HFFc6 (cell line): ENCODE results near the gene IQCE. TPM values are rescaled to one million over a fixed set of nuclear protein-coding genes. Genes with fewer than 3 reads are reported as not detected.

Source experiments
- DNase-seq: peaks from one replicate; pipeline ENCODE4 v3.0.0-alpha.2; 2018
- H3K27ac Mint-ChIP-seq: 2 replicates; pipeline ENCODE4 v1.8.0; 2020; ENCODE audit warnings: mild to moderate bottlenecking, mixed read lengths
- H3K27me3 Mint-ChIP-seq: 2 replicates; pipeline ENCODE4 v1.8.0; 2021; ENCODE audit warnings: mild to moderate bottlenecking, moderate library complexity, mixed read lengths; ENCODE audit not compliant: insufficient read depth
- H3K36me3 Mint-ChIP-seq: 2 replicates; pipeline ENCODE4 v1.8.0; 2021; ENCODE audit warnings: low read depth, mixed read lengths
- H3K4me1 Mint-ChIP-seq: 2 replicates; pipeline ENCODE4 v1.8.0; 2020; ENCODE audit warnings: low read depth, mixed read lengths
- H3K4me3 Mint-ChIP-seq: 2 replicates; pipeline ENCODE4 v1.8.0; 2020; ENCODE audit warnings: mild to moderate bottlenecking, moderate library complexity, mixed read lengths
- H3K9me3 Mint-ChIP-seq: 2 replicates; pipeline ENCODE4 v1.8.0; 2020; ENCODE audit warnings: mild to moderate bottlenecking, mixed read lengths
- CTCF ChIP-seq: fragments of 200-600 bp; sonication (generic); IDR thresholded peaks from 2 replicates; pipeline ENCODE4 v1.5.0; 2021; ENCODE audit warnings: antibody characterized with exemption, mild to moderate bottlenecking
- total RNA-seq, 6 experiments: library from RNA; stranded (reverse); fragmentation: NEBNext Ultra II Directional; extraction: Animal tissue kit (Norgen Biotek cat#: 25700); gene quantifications; 2 replicates in 1 of 6; 3 replicates in 5 of 6; pipeline ENCODE4 v1.2.3, GENCODE V29; 2021

The IQCE gene
- total RNA-seq, 6 experiments from 2014 or later: 14.9 to 18.1 (median 17.0) TPM

- Mint-ChIP-seq H3K4me1 (peaks cover 41% of the 10 kb centered on the region), H3K27me3 (peaks cover 2% of the 10 kb centered on the region), H3K27ac (peak overlapping the region; percentile 81), H3K9me3 (no peaks in the 10 kb centered on the region), H3K4me3 (peak overlapping the region; percentile 91), H3K36me3 (no peaks in the 10 kb centered on the region; the same call in 1 of the 2 replicates)
- DNase-seq: peak; percentile 79
- TF ChIP-seq CTCF: no peak
Measured at GRCh38 chr7:2522780-2523433, 35.9 kb upstream of the IQCE start.

GRCh38 chr7:2523461-2523936, 35.3 kb upstream of the IQCE start:
- no peak for TF ChIP-seq CTCF
- Mint-ChIP-seq H3K4me1 (peaks cover 42% of the 10 kb centered on the region), H3K4me3 (peak overlapping the region; percentile 91), H3K9me3 (no peaks in the 10 kb centered on the region), H3K27me3 (peaks cover 2% of the 10 kb centered on the region), H3K27ac (peak overlapping the region; percentile 81), H3K36me3 (no peaks in the 10 kb centered on the region; the same call in 1 of the 2 replicates)
- DNase-seq: no peak

- H3K4me3 Mint-ChIP-seq: peak overlapping the region; percentile 57
- peak overlapping the region; percentile 26; the same call in 1 of the 2 replicates for H3K27ac Mint-ChIP-seq
- H3K27me3 Mint-ChIP-seq: peaks cover 2% of the 10 kb centered on the region
- H3K36me3 Mint-ChIP-seq: no peaks in the 10 kb centered on the region; the same call in 1 of the 2 replicates
- TF ChIP-seq CTCF: no peak
- H3K4me1 Mint-ChIP-seq: peaks cover 42% of the 10 kb centered on the region
- DNase-seq: peak; percentile 65
- no peaks in the 10 kb centered on the region for H3K9me3 Mint-ChIP-seq
Measured at GRCh38 chr7:2523941-2524807, 34.6 kb upstream of the IQCE start.

- no peak overlapping the region for H3K27ac Mint-ChIP-seq
- H3K4me1 Mint-ChIP-seq: peaks cover 45% of the 10 kb centered on the region
- H3K9me3 Mint-ChIP-seq: no peaks in the 10 kb centered on the region
- TF ChIP-seq CTCF: no peak
- H3K36me3 Mint-ChIP-seq: no peaks in the 10 kb centered on the region; the same call in 1 of the 2 replicates
- peaks cover 2% of the 10 kb centered on the region for H3K27me3 Mint-ChIP-seq
- DNase-seq: no peak
- no peak overlapping the region for H3K4me3 Mint-ChIP-seq
Measured at GRCh38 chr7:2524808-2525657, 33.7 kb upstream of the IQCE start.
